Activated B cell treated with CpG ODN at 0.5 μM for 24 hours (primary cell): ENCODE results near the gene ULK2. TPM values are rescaled to one million over a fixed set of nuclear protein-coding genes. Genes with fewer than 3 reads are reported as not detected.
A peak's percentile ranks its signal among the peaks of the same experiment; 100 is the strongest.

Experiments used
- ATAC-seq: fragments of 200-7000 bp; cut with Tn5 transposase; one replicate; pipeline ENCODE4 v1.10.0; 2021; ENCODE audit warnings: low read depth, mild to moderate bottlenecking, moderate library complexity
- CTCF ChIA-PET: fragments of 350-600 bp; sonication (Branson Sonifier 250); formaldehyde crosslinking; loops from one replicate; lab custom pipeline; 2021; ENCODE audit warnings: antibody characterized with exemption; lab: Charles Lee
- POLR2A ChIA-PET: fragments of 350-600 bp; sonication (Branson Sonifier 250); formaldehyde crosslinking; loops from one replicate; lab custom pipeline; 2021; ENCODE audit warnings: antibody characterized with exemption; lab: Charles Lee
- DNase-seq: peaks from one replicate; pipeline ENCODE4 v3.0.0; 2022
- H3K27ac Mint-ChIP-seq: one replicate; pipeline ENCODE4 v1.8.0; 2020; ENCODE audit warnings: mixed read lengths
- H3K27me3 Mint-ChIP-seq: one replicate; pipeline ENCODE4 v1.8.0; 2021; ENCODE audit warnings: mixed read lengths
- H3K36me3 Mint-ChIP-seq: one replicate; pipeline ENCODE4 v1.8.0; 2021; ENCODE audit warnings: low read depth, mixed read lengths
- H3K4me1 Mint-ChIP-seq: one replicate; pipeline ENCODE4 v1.8.0; 2021; ENCODE audit warnings: mixed read lengths
- H3K4me3 Mint-ChIP-seq: one replicate; pipeline ENCODE4 v1.8.0; 2020; ENCODE audit warnings: mild to moderate bottlenecking, mixed read lengths
- H3K9me3 Mint-ChIP-seq: one replicate; pipeline ENCODE4 v1.8.0; 2020; ENCODE audit warnings: mixed read lengths
- intact Hi-C: fragments of 100-400 bp; cut with micrococcal nuclease; formaldehyde crosslinking; loops from one replicate; pipeline ENCODE4 v1.15.1; 2024
- total RNA-seq: library from RNA; stranded (reverse); gene quantifications from 2 replicates; pipeline ENCODE4 v1.2.3, GENCODE V29; 2022
- TF ChIP-seq, protein P1 (sequence below): fragments of 200-600 bp; IDR thresholded peaks from one replicate; pipeline ENCODE4 v1.8.0; 2022; ENCODE audit warnings: antibody characterized with exemption, mild to moderate bottlenecking

Gene ULK2
- total RNA-seq, 1 donor from 2014 or later = 3.0 TPM

DNA sequence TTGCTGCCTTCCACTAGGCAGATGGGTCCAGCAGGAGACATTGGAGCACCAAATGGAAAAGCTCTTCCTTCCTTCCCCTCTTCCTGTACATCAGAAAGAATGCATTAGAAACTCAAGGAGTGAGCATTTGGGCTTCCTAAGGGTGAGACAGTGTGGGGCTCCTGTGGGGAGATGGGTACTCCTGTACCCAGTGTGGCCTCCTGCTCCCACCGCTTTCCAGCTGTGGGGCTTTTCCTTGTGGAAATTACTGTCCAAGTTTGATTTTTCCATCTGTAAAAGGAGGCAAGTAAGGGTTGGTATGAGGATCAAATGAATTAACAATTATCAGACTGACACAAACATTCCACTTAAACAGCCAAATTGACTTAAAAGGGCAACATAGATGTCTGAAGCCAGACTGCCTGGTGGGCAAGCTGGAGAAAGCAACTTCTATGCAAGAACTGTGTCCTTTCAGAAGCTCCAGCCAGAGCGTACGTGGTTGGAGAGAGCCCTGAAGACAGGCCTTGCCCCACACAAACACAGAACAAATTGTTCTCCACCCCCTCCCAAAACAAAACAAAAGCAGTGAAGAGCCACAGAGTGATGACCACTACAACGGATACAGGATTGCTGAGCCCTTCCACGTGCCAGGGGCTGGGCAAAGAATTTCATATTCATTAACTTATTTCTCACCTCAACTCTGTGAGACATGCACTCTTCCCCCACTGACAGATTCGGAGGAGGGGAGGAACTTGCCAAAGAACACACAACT lies 96.6 kb downstream of the ULK2 start:
- intact Hi-C loops = no loop called here
- Mint-ChIP-seq H3K9me3 (no peaks in the 10 kb centered on the region), H3K27me3 (no peaks in the 10 kb centered on the region), H3K27ac (no peak overlapping the region), H3K36me3 (no peaks in the 10 kb centered on the region), H3K4me1 (peaks cover 2% of the 10 kb centered on the region), H3K4me3 (no peak overlapping the region)
- TF ChIP-seq, protein P1, sequence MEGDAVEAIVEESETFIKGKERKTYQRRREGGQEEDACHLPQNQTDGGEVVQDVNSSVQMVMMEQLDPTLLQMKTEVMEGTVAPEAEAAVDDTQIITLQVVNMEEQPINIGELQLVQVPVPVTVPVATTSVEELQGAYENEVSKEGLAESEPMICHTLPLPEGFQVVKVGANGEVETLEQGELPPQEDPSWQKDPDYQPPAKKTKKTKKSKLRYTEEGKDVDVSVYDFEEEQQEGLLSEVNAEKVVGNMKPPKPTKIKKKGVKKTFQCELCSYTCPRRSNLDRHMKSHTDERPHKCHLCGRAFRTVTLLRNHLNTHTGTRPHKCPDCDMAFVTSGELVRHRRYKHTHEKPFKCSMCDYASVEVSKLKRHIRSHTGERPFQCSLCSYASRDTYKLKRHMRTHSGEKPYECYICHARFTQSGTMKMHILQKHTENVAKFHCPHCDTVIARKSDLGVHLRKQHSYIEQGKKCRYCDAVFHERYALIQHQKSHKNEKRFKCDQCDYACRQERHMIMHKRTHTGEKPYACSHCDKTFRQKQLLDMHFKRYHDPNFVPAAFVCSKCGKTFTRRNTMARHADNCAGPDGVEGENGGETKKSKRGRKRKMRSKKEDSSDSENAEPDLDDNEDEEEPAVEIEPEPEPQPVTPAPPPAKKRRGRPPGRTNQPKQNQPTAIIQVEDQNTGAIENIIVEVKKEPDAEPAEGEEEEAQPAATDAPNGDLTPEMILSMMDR = no peak
- DNase-seq (no peak), ATAC-seq (no peak)
- POLR2A ChIA-PET = no interaction called here
- CTCF ChIA-PET = no interaction called here

DNA sequence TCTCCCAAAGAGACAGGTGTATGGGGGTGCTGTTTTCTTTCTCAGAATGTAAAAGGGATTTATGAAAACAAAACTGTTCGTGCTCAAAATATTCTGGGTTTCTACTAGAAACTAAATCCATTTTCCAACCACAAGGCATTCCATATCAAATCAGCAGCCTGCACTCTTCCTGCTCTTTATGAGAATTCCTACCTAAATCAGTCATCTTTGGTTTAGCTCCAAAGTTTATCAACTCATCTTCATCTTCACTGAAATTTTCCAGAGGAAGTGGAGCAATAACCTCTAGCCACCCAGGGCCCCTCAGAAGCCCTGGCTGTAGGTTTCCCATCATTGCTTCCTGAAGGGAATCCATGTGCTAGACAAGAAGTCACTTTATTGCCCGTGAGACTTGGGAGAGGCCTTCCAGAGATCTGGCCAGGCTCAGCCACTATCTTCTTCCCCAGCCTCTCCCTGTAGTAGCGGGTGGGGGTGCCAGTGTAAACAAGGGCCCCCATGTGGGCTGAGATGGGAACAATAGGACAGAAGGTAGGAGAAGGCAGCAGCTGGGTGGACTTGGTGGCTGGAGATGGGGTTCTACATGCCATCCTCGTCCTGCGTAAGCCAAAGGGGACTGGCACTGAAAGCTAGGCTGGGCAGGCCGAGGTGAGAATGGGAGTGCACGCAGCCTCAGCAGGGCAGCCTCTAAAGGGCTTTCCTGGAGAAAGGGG lies 97.6 kb downstream of the ULK2 start:
- Mint-ChIP-seq H3K4me3 (no peak overlapping the region), H3K4me1 (peaks cover 2% of the 10 kb centered on the region), H3K36me3 (no peaks in the 10 kb centered on the region), H3K27ac (no peak overlapping the region), H3K9me3 (no peaks in the 10 kb centered on the region), H3K27me3 (no peaks in the 10 kb centered on the region)
- POLR2A ChIA-PET = no interaction called here
- DNase-seq (no peak), ATAC-seq (no peak)
- TF ChIP-seq, protein P1 = no peak
- CTCF ChIA-PET = interaction anchor here (0.9 kb wide), 1 partner anchor 257 kb away, joined by 3 read pairs; no protein-coding TSS in a partner anchor
- intact Hi-C loops = no loop called here

DNA sequence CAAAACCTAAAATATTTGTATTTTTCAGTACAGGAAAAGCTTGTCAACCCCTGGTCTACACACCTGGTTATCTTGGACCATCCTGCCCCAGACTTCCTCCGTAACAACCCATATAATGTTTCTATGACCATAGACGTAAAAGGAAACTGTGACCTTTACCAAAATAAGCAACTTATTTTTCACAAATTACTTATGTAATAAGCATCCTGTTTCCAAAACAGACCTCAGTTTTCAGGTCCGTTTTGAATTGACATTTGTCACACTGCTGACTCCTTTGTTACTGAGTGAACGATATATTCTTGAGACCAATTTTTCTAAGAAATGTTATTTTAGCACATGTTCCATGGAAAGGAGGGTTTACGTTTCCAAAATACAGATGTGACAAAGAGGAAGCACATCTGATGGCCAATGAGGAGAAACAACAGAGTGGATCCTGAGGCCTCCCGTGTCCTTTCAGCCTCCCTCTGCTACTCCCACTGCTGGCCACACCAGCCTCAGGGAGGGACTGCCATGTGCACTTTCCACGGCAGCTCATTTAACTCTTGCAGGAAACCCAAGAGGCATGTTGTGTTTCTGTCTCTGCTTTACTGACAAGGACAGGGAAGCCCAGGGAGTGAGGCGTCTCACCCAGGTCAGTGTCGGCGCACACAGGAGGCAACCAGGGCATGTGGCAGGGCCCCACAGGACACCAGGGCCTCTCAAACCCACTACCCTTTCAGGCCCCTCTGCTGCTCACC lies 99.5 kb downstream of the ULK2 start:
- ATAC-seq (no peak), DNase-seq (no peak)
- no peak overlapping the region for H3K27ac Mint-ChIP-seq
- H3K4me1 Mint-ChIP-seq = peaks cover 2% of the 10 kb centered on the region
- TF ChIP-seq, protein P1 = no peak
- intact Hi-C loops = no loop called here
- H3K36me3 Mint-ChIP-seq = no peaks in the 10 kb centered on the region
- no peak overlapping the region for H3K4me3 Mint-ChIP-seq
- no peaks in the 10 kb centered on the region for H3K9me3 Mint-ChIP-seq
- CTCF ChIA-PET = interaction anchor here (2.1 to 7.4 kb wide), 4 partner anchors 23 to 404 kb away, joined by 7 to 76 read pairs (median 36); partner anchors contain the start of gene B9D1
- POLR2A ChIA-PET = no interaction called here
- no peaks in the 10 kb centered on the region for H3K27me3 Mint-ChIP-seq

DNA sequence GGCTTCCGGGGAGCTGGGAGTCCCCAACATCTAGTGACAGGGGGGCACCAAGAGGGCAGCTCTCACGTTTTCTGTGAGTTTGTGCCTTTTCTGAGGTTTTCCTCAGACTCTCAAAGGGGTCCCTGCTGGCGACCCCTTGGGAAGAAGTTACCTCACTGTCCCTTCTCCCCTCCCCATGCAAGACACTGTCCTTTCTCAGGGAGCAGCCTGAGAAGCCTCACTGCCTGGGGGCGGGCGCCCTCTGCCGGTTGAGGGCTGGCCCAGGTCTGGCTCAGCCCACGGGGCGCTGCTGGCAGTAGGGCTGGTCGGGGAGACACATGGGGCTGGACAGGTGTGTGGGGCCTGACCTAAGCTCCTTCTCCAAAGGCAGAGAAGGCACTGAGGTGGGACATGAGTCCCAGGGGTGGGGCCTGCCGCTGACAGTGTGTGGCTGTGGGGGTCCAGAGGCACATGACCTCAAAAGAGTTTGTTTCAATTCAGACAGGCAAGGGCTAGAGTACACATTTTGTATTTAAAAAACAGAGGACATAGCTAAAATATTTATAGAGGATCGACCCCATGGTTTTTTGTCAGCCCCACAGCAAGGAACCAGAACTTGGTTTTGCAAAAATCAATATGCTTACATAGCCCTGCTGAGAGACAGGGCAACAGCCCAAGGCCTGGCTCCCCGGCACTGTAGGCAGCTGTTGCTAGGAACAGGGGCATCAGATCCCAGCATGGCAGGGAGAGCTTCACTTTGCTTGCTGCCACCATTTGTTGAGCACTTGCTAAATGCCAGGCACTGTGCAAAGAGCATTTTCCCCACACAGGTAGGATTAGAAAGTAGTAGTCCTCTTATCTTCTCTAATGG lies 101.1 kb downstream of the ULK2 start:
- Mint-ChIP-seq H3K4me1 (peaks cover 2% of the 10 kb centered on the region), H3K36me3 (no peaks in the 10 kb centered on the region), H3K4me3 (no peak overlapping the region), H3K9me3 (no peaks in the 10 kb centered on the region), H3K27ac (no peak overlapping the region), H3K27me3 (no peaks in the 10 kb centered on the region)
- POLR2A ChIA-PET = interaction anchor here (0.7 kb wide), 1 partner anchor 460 kb away, joined by 3 read pairs; no protein-coding TSS in a partner anchor
- CTCF ChIA-PET = interaction anchor here (1.0 to 7.4 kb wide), 15 partner anchors 9 to 429 kb away, joined by 3 to 76 read pairs (median 5); partner anchors contain the start of genes ALDH3A2 and B9D1
- TF ChIP-seq, protein P1 = no peak
- DNase-seq = peak; percentile 80
- intact Hi-C loops = loop anchor here (1.0 kb wide), 4 partner anchors 151 to 404 kb away; partner anchors contain the start of gene B9D1
- peak; percentile 92 for ATAC-seq
